ENCODE results near the gene OR2T1. TPM values are rescaled to one million over a fixed set of nuclear protein-coding genes. Genes with fewer than 3 reads are reported as not detected.

OR2T1 gene
- polyA plus RNA-seq, 1 experiment: not detected

DNA sequence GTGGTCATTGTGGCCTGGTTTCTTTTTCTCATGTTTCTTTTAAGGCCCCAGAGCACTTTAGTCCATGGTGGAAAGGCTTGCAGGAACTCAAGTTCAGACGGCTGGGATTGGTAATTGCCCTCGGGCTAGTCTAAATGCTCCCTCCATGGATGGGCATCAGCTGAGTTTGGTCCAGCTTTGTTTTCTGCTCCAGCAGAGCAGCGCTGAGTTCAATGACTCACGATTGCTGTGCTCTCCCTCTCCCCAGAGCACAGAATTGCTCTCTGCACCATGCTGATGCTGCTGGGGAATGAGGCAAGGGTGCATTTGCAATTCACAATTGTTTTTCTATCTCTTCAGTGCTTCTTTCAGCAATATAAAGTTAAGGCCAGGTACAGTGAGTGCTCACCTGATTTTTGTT is 29.1 kb upstream of the OR2T1 start:
- POLR2A ChIA-PET: no interaction called here
- Histone ChIP-seq H3K36me3 (ENCODE audit: control insufficient read depth, insufficient read depth, low read length) (no peaks in the 10 kb centered on the region), H3K27me3 (ENCODE audit: control insufficient read depth, insufficient read depth, low read length) (no peaks in the 10 kb centered on the region), H3K4me3 (ENCODE audit: low read depth, low read length) (no peak overlapping the region)
- no peak for DNase-seq (ENCODE audit: low read depth)
- CTCF ChIA-PET: no interaction called here
- TF ChIP-seq, protein P1, sequence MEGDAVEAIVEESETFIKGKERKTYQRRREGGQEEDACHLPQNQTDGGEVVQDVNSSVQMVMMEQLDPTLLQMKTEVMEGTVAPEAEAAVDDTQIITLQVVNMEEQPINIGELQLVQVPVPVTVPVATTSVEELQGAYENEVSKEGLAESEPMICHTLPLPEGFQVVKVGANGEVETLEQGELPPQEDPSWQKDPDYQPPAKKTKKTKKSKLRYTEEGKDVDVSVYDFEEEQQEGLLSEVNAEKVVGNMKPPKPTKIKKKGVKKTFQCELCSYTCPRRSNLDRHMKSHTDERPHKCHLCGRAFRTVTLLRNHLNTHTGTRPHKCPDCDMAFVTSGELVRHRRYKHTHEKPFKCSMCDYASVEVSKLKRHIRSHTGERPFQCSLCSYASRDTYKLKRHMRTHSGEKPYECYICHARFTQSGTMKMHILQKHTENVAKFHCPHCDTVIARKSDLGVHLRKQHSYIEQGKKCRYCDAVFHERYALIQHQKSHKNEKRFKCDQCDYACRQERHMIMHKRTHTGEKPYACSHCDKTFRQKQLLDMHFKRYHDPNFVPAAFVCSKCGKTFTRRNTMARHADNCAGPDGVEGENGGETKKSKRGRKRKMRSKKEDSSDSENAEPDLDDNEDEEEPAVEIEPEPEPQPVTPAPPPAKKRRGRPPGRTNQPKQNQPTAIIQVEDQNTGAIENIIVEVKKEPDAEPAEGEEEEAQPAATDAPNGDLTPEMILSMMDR (IDR thresholded peaks at IDR 0.05; ENCODE audit: insufficient read depth, low read depth, low read length): no peak

DNA sequence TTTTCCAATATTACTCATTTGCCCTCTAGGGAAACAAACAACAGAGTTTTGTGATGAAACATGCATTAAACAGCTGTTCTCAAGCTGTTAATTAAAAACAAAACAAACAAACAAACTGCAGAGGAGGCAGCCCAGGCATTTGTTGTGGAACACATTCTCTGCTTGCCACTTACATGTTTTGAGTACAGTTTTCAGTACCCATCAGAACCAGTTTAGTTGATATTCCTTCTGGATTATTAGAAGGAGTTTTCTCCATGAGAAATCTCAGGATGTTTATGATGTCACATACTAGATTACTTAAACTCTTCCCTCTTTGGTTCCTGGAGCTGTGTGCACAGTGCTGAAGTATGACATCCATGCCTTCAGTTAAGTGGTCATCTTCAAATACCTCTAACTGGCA is 27.4 kb upstream of the OR2T1 start, which contains the start of gene OR2T6:
Gene OR2T6, plus strand, starts transcription at position 301 of the 400 bp plus-strand sequence. CDS start 11,863 bp downstream, outside the sequence.
- no peaks in the 10 kb centered on the region for H3K36me3 ChIP-seq (ENCODE audit: control insufficient read depth, insufficient read depth, low read length)
- H3K27me3 ChIP-seq (ENCODE audit: control insufficient read depth, insufficient read depth, low read length): no peaks in the 10 kb centered on the region
- no peak within 1 kb of the TSS for H3K4me3 ChIP-seq (ENCODE audit: low read depth, low read length)
- CTCF ChIA-PET: no interaction called here
- TF ChIP-seq, protein P1 (IDR thresholded peaks at IDR 0.05; ENCODE audit: insufficient read depth, low read depth, low read length): no peak
- POLR2A ChIA-PET: no interaction called here
- no peak for DNase-seq (ENCODE audit: low read depth)

DNA sequence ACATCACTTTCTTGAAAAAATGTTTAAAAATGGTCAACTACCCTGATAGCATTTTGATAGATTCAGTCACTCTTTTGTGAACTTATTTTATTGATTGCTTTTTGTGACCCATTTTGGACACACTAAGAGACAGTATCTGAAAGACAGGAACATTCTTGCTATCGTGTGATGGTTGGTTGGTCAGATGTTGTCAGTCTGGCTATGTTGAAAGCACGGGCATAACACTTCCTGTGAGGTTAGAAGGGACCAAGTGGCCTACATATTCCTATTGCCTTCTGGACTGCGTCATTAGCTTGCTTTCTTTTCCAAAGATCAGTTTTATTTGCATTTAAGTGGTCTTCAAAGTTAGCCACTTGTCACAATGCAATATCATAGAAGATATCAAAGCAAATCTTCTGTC is 25.9 kb upstream of the OR2T1 start:
- no peak for DNase-seq (ENCODE audit: low read depth)
- TF ChIP-seq, protein P1 (IDR thresholded peaks at IDR 0.05; ENCODE audit: insufficient read depth, low read depth, low read length): no peak
- CTCF ChIA-PET: no interaction called here
- POLR2A ChIA-PET: no interaction called here
- no peaks in the 10 kb centered on the region for H3K27me3 ChIP-seq (ENCODE audit: control insufficient read depth, insufficient read depth, low read length)
- H3K36me3 ChIP-seq (ENCODE audit: control insufficient read depth, insufficient read depth, low read length): no peaks in the 10 kb centered on the region
- H3K4me3 ChIP-seq (ENCODE audit: low read depth, low read length): no peak overlapping the region

DNA sequence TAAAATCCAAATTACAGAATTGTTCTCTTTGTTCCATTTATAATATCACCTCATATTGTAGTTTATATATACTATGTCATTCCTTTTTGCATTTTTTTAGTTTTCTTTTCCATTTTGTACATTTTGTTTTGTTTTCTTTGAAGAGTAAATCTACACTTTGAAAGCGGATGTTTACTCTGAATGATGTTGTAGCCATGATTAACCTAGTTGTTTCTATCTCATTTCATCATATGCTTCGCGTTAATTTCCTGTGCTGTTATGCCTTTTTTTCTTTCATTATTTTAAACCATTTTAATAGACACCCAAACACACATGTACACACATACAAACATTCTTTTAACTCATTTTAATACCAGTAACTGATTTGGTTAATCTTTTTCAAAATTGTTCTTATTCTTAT is 22.0 kb upstream of the OR2T1 start:
- TF ChIP-seq, protein P1 (IDR thresholded peaks at IDR 0.05; ENCODE audit: insufficient read depth, low read depth, low read length): no peak
- CTCF ChIA-PET: no interaction called here
- Histone ChIP-seq H3K4me3 (ENCODE audit: low read depth, low read length) (no peak overlapping the region), H3K36me3 (ENCODE audit: control insufficient read depth, insufficient read depth, low read length) (no peaks in the 10 kb centered on the region), H3K27me3 (ENCODE audit: control insufficient read depth, insufficient read depth, low read length) (no peaks in the 10 kb centered on the region)
- DNase-seq (ENCODE audit: low read depth): no peak
- POLR2A ChIA-PET: no interaction called here

DNA sequence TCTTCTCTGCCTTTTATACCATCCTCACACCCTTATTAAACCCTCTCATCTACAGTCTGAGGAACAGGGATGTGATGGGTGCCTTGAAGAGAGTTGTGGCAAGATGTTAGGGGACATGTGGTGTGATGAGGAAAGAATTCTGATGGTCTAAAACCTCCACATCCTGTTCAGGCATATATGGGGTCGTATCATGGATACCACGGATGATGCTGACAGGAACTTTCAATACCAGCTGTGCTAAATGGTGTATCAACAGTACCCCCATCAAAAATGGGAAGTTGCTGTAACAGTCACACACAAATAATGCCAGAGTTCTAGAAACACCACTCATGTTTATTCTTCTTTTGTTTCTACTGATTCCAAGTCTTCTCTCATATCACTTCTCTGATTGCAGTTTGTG is 14.4 kb upstream of the OR2T1 start:
- ChIA-PET POLR2A (no interaction called here), CTCF (no interaction called here)
- H3K4me3 ChIP-seq (ENCODE audit: low read depth, low read length): no peak overlapping the region
- no peaks in the 10 kb centered on the region for H3K27me3 ChIP-seq (ENCODE audit: control insufficient read depth, insufficient read depth, low read length)
- DNase-seq (ENCODE audit: low read depth): no peak
- no peaks in the 10 kb centered on the region for H3K36me3 ChIP-seq (ENCODE audit: control insufficient read depth, insufficient read depth, low read length)
- TF ChIP-seq, protein P1 (IDR thresholded peaks at IDR 0.05; ENCODE audit: insufficient read depth, low read depth, low read length): no peak
